ENCODE measurements around the gene TTC13. TPM values are rescaled to one million over a fixed set of nuclear protein-coding genes. Genes with fewer than 3 reads are reported as not detected.
A peak's percentile ranks its signal among the peaks of the same experiment; 100 is the strongest.

The TTC13 gene
- polyA plus RNA-seq, 3 donors, result 9.2 to 24.4 (median 10.8) TPM

GRCh38 chr1:230861970-230862595 lies 116.6 kb downstream of the TTC13 start:
- TF ChIP-seq, protein P1, sequence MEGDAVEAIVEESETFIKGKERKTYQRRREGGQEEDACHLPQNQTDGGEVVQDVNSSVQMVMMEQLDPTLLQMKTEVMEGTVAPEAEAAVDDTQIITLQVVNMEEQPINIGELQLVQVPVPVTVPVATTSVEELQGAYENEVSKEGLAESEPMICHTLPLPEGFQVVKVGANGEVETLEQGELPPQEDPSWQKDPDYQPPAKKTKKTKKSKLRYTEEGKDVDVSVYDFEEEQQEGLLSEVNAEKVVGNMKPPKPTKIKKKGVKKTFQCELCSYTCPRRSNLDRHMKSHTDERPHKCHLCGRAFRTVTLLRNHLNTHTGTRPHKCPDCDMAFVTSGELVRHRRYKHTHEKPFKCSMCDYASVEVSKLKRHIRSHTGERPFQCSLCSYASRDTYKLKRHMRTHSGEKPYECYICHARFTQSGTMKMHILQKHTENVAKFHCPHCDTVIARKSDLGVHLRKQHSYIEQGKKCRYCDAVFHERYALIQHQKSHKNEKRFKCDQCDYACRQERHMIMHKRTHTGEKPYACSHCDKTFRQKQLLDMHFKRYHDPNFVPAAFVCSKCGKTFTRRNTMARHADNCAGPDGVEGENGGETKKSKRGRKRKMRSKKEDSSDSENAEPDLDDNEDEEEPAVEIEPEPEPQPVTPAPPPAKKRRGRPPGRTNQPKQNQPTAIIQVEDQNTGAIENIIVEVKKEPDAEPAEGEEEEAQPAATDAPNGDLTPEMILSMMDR (IDR thresholded peaks at IDR 0.05), result no peak
- H3K79me2 ChIP-seq (ENCODE audit: insufficient read depth, low read length), result no peaks in the 10 kb centered on the region
- Mint-ChIP-seq H3K36me3 (peaks cover 0 to 3% of the 10 kb centered on the region in 2 donors), H3K27ac (no peak overlapping the region), H3K4me3 (no peak overlapping the region), H3K9me3 (peaks cover 0 to 3% (median 0%) of the 10 kb centered on the region in 7 donors), H3K4me1 (peaks cover 11% of the 10 kb centered on the region), H3K27me3 (ENCODE audit: low read depth in 3 of 3) (peaks cover 8 to 13% (median 10%) of the 10 kb centered on the region in 3 donors)
- no peaks in the 10 kb centered on the region for H3K4me1 ChIP-seq (ENCODE audit: control insufficient read depth in 1 of 2, insufficient read depth in 2 of 2, low read length in 2 of 2)
- H3K9ac ChIP-seq (ENCODE audit: insufficient read depth, low read length, poor library complexity, severe bottlenecking), result no peak overlapping the region
- H3K9me3 ChIP-seq (replicated peaks in 1 of 2; ENCODE audit: control insufficient read depth in 1 of 2, insufficient read depth in 1 of 2, low read length in 2 of 2), result no peaks in the 10 kb centered on the region
- intact Hi-C loops (cut with micrococcal nuclease), result no loop called here
- H3K36me3 ChIP-seq (replicated peaks in 1 of 2; ENCODE audit: control insufficient read depth in 1 of 2, insufficient read depth in 2 of 2, low read length in 2 of 2), result no peaks in the 10 kb centered on the region
- H3K27me3 ChIP-seq (ENCODE audit: control insufficient read depth in 2 of 2, insufficient read depth in 2 of 2, low read length in 2 of 2), result peaks cover 5 to 8% of the 10 kb centered on the region in 2 donors
- no peak overlapping the region for H3K4me2 ChIP-seq (replicated peaks; ENCODE audit: extremely low read depth, low read length, poor library complexity, severe bottlenecking)
- DNase-seq, result no peak
- no peak overlapping the region for H3K4me3 ChIP-seq (replicated peaks in 1 of 3; ENCODE audit: low read depth in 2 of 3, low read length in 3 of 3)
- H2AFZ ChIP-seq (ENCODE audit: insufficient read depth, low read depth, low read length, poor library complexity, severe bottlenecking), result no peak overlapping the region
- 87% methylated on average over 3 of the region's 4 CpGs for WGBS (ENCODE audit: insufficient coverage)
- no peaks in the 10 kb centered on the region for H4K20me1 ChIP-seq (ENCODE audit: insufficient read depth, low read length)
- H3K27ac ChIP-seq (ENCODE audit: low read depth in 1 of 2, low read length in 2 of 2), result no peak overlapping the region

GRCh38 chr1:230861489-230861888 lies 117.2 kb downstream of the TTC13 start:
- Mint-ChIP-seq H3K9me3 (peaks cover 0 to 3% (median 0%) of the 10 kb centered on the region in 7 donors), H3K4me3 (no peak overlapping the region), H3K4me1 (peaks cover 9% of the 10 kb centered on the region), H3K27me3 (ENCODE audit: low read depth in 3 of 3) (peaks cover 2 to 10% (median 4%) of the 10 kb centered on the region in 3 donors), H3K27ac (peak overlapping the region in 1 of 7 donors; percentile 77), H3K36me3 (no peaks in the 10 kb centered on the region)
- Histone ChIP-seq H3K9ac (ENCODE audit: insufficient read depth, low read length, poor library complexity, severe bottlenecking) (no peak overlapping the region), H3K36me3 (replicated peaks in 1 of 2; ENCODE audit: control insufficient read depth in 1 of 2, insufficient read depth in 2 of 2, low read length in 2 of 2) (no peaks in the 10 kb centered on the region), H3K4me3 (replicated peaks in 1 of 3; ENCODE audit: low read depth in 2 of 3, low read length in 3 of 3) (no peak overlapping the region), H3K4me2 (replicated peaks; ENCODE audit: extremely low read depth, low read length, poor library complexity, severe bottlenecking) (no peak overlapping the region), H3K4me1 (ENCODE audit: control insufficient read depth in 1 of 2, insufficient read depth in 2 of 2, low read length in 2 of 2) (no peaks in the 10 kb centered on the region), H3K27me3 (ENCODE audit: control insufficient read depth in 2 of 2, insufficient read depth in 2 of 2, low read length in 2 of 2) (peaks cover under 1 to 2% of the 10 kb centered on the region in 2 donors), H2AFZ (ENCODE audit: insufficient read depth, low read depth, low read length, poor library complexity, severe bottlenecking) (no peak overlapping the region), H3K9me3 (replicated peaks in 1 of 2; ENCODE audit: control insufficient read depth in 1 of 2, insufficient read depth in 1 of 2, low read length in 2 of 2) (no peaks in the 10 kb centered on the region), H3K27ac (ENCODE audit: low read depth in 1 of 2, low read length in 2 of 2) (no peak overlapping the region), H4K20me1 (ENCODE audit: insufficient read depth, low read length) (no peaks in the 10 kb centered on the region), H3K79me2 (ENCODE audit: insufficient read depth, low read length) (no peaks in the 10 kb centered on the region)
- TF ChIP-seq, protein P1 (IDR thresholded peaks at IDR 0.05), result no peak
- WGBS (ENCODE audit: insufficient coverage), result 98% methylated on average over 11 of the region's 13 CpGs
- DNase-seq, result no peak
- intact Hi-C loops (cut with micrococcal nuclease), result no loop called here

Measured in CD14-positive monocyte (primary cell).